CD4-positive, alpha-beta T cell treated with Interleukin-6 for 4 hours (primary cell): Measurements from ENCODE around the gene OSM.
A peak's percentile ranks its signal among the peaks of the same experiment; 100 is the strongest.

Experiments used
- DNase-seq: peaks from one replicate; pipeline ENCODE4 v3.0.0-alpha.2; 2020; ENCODE audit warnings: mixed read lengths

The OSM gene

DNA sequence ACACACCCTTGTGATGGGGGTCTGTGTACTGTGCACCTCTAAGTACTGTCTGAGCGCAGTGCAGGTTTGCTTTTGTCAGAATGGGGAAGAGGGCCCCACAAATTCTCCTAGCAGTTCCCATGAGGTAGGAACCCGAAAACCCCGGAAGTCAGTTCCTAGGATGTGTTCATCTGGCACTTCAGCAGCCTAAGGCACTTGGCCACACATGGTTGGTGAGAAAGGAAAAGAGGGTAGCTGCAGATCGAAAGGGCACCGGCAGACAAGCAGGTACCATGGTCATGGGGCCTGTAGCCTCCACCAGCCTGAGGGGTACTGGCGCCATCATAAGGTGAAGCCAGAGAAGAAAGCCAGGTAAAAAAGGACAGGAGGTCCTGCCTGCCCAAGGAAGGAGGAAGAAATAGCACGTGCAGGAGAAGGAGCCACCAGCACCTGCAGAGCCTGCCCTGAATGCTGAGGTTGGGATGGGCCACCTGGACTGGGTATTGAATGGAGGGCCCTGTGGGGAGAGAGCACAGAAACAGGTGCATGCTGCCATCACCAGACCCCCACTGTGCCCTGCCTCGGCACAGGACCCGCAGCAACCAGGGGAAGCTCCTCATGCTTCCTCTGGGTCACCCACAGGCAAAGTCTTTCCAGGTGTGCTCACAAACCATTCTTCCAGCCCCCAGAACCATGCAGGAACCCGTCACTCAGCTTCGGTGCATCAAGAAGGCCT is 30.8 kb upstream of the OSM start:
- no peak for DNase-seq

DNA sequence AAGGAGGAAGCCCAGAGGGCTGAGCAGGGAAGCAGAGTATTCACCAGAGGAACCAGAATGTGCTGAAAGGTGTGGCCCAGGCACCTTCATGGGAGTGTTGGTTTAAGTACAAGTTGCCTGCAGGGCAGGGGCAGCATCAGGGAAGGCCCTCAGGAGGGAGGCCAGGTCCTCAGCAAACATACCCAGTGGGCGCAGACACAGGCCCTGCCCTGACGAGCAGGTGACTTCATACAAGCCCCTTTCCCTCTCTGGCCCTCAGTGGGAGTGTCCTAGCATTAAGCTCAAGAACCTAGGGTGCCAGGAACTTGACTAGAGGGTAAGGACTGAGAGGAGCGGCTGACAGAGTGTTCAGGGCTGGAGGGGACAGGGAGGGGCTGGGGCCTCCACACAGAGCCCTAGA is 30.2 kb upstream of the OSM start:
- no peak for DNase-seq

DNA sequence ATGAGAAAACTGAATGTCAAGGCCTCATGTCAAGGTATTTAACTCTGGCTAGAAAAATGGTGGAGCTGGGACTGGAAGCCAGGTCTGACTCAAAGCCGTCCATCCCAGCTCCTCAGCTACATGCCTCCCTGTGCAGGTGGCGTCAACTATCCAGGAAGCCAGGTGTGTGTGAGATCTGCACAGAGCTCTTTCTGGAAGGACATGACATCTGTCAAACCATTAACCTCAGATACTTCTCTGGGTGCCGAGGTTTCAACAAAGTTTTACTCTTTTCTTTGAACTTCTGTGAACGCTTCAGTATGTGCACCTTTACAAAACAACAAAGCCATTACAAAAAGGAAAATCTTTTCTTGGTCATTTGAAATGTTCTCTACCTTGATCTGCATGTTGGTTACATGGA is 29.7 kb upstream of the OSM start:
- peak; percentile 40 for DNase-seq

DNA sequence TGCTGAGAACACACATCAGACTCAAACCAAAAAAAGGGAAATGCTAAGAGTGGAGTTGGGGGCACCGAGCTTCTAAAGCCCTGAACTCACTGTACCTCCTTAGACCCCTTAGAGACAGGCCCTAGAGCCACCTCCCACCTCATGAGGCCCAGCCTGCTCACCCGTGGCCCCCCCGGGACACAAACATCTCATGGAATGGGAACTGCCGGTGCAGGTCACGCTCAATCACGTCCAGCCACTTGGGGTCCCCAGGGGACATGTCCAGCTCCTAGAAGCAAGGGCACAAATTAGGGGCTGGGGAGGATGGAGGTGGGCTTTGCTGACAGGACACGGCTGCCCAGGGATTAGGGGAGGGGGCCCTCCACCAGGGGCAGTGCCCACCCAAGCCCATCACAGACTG is 28.9 kb upstream of the OSM start:
- DNase-seq: no peak

DNA sequence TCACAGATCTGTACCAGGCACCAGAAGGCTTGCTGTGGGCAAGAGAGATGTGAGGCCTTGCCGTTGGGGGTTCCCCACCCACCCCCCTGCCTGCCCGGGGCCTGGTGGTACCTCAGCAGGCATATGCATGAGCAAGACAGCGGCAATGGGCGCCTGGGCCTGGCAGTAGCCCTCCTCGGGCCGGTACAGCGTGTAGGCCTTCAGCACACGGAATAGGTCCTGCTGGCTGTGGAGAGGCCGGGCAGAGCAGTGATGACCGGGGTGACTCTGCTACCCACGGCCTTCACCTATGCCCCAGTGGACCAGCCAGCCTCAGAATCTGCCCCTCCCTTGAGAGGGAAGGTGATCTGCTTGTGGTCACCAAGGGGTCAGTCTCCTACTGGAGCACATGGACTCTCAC is 28.2 kb upstream of the OSM start:
- DNase-seq: no peak

DNA sequence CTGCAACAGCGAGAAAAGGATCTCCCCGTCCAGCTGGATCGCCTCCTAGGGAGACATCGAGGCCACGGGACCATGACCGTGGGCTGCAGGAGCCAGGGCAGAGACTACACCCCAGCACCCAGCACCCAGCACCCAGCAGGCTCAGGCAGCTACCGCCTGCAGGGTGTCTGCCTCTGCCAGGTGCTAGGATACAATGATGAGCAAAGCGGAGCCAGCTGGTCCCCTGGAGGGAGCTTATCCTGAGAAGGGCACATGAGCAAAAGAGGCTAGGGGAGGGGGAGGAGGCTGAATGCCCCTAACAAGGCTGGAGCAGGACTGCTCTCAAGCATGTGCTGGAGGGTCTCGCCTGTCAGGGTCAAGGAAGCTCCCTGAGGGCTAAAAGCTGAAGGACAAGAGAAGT is 27.4 kb upstream of the OSM start:
- no peak for DNase-seq

DNA sequence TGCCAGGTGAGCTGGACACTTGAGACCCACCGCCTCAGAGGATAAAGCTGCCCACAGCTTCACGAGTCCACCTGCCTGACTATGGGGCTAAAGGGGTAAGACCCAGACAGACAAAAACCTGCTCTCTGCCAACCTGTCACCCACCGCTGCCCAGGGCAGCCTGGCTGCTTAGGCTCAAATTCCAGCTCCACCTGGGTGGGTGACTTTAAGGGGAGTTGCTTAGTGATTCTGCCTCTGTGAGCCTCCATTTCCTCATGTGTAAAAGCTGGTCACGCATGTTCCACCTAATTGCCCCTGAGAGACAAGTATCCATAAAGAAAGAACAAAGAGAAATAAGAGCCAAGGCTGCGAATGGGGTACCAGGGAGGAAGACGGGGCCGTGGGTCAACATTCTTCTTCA is 26.4 kb upstream of the OSM start:
- no peak for DNase-seq

DNA sequence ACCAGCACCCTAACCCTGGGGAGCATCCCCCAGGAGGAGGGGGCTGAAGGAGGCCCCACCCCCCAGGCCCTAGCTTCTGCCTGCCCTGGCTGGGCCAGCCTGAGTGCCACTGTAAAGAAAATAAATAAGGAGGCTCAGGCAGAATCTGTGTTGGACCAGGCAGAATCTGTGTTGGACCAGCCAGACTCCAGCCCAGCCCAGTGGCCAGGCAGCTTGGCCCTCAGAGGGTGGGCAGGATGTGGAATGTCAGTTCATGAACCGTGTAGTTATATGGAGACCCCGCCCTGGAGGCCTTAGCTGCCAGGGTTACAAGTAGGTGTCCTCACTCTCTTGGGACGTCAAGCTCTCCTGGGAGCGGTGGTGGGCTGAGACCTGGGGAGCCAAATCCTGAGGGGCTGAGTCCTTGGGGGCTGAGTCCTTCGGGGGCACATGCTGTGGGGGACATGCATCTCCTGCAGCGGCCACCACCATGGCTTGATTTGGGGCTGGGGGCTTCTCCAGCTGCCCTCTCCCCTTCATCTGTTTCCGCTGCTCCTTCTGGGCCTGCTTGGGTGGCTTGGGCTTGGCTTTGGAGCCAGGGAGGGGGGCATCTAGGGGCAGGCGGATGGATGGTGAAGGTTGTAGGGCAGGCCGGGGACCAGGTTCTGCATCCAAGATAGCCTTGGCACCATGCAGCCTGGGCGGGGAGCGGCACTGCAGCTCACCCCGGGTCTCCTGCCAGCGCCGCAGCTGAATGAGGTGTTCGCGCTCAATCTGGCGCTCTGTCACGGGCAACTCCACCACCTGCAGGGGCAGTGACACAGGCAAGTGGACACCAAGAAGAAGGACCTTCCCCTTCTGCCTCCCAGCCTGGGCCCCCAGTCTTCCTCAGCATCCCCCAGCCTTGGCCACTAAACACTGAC is 25.7 kb upstream of the OSM start:
- no peak for DNase-seq

DNA sequence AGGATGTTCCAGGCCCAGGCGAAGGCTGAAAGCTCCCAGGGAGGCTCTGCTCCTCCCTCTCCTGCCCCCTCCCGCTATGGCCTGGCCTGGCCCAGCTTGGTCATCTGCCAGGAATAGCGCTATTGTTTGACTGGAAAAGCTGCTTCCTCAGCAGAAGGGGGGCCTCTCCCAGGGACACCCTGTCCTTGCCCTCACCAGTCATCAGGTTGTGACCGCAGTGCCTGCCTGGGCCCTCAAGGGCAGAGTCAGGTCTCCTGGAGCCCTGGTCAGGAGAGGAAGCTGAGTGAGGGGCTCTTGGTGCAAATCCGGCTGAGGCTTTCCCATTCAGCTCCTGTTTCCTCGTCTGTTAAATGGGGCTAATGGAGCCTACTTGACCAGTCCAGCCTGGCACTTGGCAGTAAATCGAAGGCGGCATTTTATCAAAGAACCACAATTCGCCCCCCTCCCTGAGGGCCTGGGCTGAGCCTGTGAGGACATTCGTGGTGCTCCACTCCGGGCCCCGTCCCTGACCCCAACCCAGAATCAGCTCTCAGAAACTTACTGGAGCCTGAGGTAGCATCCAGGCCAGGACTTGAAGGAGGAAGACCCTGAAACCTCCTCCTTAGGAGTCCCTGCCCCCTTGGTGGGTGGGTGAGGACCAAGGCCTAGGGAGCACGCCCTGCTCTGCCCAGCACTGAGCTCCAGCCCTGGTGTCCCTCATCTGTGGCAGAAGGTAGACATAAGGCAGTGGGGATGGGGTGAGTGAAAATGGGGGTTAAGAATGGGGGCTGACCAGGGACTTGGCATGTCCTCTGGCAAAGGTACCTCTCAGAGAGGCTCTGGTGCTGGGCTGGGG is 24.6 kb upstream of the OSM start:
- no peak for DNase-seq

DNA sequence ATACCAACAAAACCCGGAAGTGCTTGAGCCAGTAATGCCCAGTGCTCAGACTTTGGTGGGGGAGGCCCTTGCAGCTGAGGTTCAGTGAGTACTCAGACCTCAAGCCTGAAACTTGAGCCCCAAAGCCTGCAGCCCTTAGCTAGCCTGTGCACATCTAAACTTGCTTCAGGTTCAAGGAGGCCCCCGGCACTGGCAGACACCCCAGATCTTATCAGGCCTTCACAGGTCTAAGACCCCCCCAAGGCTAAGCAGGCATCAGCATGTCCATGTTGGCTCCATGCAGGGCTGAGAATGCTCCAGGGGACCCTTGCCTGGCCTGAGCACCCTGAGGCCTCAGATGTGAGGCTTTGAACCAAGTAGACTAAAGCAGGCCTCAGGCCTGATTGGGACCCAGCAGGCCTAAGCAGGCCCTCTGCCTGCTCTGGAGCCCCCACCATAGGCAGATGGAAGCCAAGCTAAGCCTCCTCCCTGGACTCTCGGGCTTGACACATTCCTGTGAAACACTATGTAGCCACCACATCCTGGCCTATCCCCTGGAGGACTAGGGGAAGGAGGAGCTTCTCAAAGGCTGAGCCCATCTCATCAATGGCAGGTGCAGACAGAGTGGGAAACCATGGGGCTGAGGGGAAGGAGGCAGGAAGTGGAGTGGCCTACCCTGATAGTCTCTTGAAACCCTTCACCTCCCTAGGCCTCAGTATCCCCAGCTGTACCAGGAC is 23.8 kb upstream of the OSM start:
- DNase-seq: peak; percentile 31

DNA sequence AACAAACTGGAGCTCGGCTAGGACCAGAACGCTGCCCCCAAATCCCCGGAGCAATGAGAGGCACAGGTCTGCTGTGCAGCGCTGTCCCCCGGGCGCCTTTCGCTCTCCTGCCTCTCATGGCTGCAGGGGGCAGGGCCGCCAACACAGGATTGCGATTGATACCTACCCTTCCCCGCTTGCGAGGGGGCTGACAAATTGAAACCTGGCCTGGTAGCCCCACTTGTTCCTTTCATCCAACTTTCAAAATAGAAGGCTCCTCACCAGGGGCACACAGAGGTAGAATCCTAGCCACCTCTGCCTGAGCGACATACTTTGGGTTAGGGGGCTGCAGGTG is 23.3 kb upstream of the OSM start:
- DNase-seq: no peak

DNA sequence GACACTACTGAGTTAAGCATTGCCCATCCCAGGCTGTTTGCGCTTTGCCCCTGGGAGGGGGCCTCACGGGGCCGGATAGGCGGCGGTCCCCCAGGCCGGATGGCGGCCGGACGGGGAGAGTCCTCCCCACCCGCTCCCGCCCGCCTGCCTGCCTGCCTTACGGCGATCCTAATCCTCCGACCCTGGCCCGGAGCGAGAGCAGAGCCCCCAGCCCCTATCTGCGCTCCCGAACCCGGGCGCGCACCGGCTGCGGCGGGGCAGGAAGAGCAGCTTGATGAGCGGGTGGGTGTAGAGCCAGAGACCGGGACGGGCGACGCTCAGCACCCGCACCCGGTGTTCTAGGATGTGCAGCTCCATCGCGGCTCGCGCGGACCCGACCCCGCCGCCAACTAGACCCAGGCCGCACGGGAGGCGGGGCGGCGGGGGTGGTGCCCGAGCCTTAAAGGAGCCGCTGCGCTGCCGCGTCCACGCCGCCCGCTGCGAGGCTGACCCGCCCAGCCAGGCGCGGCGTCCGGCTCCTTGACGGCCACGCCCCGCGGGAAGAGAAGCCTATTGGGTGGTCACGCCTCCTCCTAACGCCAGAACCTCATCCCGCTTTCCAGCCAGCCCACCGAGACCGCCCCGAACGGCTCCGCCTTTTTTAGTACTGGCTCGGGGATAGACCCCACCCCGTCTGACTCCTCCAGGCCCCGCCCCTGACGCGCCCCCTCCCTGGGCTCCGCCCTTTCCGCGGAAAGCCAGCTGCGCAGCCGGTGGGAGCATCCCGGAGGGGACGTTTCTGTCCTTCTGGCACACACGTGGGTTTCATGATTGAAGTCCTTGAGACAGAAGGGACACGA is 22.7 kb upstream of the OSM start, which contains the start of gene CASTOR1:
TSS of gene CASTOR1 (minus strand) at position 365 of the 839 bp plus-strand sequence. CDS start at position 357, 8 bp downstream.
- peak; percentile 96 for DNase-seq

DNA sequence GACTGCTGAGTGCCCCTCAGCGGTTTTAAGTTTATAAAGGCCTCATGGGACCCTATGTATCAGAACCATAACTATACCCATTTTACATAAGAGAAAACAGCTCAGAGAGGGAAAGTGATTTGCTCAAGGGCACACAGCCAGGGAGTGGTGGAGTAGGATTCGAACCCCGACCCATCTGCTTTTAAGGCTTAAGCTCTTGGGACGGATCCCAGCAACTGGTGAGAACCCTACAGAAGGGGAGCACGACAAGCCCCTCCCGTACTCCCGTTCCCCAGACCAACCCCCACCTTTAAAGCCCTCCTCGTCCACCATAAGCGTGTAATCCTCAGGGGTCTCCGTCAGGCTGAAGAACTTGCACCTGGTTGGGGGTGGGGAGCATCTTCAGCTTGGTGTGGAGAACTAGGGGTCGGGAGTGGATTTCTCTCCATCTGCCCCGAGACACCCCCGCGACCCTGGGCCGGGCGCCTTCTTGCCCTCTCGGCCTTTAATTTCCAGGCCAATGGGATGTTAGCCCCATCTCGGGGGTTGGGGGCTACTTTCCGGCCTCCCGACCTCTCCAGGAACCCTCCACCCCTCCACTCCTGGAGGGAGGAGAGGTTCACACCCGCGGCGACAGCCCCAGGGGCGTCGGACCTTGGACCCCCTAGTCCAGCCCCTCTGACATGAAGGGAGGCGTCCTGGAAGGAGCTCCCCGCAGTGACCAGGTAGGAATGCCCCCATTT is 21.9 kb upstream of the OSM start:
- DNase-seq: no peak

DNA sequence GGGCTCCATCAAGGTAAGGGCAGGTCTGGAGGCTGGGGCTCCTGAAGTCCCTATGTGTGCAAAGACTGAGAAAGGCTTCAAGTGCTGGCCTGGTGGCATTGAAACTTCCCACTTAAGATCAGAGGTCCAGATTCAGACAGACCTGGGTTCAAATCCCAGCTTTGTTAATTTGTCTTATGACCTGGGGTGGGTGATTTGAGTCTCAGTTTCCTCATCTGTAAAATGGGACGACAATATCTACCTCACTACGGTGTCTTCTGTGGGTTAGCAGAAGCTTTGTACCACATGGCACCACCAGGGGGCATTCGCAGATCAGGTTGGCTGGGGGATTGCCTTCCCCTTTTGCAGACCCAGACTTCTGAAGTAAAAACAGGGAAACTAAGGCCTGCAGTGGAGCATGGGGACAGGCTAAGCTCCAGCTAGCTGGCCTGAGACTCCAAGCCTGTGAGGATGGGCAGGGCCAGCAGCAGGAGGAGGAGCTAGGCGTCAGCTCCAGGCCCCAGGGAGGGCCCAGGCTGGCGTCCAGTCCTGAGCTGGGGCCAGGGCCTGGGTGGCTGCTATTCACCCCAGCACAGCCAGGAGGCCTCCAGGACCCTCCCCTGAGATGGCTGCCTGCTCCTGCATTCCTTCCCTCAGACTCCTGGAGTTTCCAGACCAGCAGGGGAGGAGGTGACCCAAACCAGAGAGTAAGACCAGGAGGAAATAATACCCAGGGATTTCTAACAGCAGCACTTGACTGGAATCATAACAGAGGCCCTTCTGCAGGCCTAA is 21.2 kb upstream of the OSM start:
- DNase-seq: peak; percentile 93

DNA sequence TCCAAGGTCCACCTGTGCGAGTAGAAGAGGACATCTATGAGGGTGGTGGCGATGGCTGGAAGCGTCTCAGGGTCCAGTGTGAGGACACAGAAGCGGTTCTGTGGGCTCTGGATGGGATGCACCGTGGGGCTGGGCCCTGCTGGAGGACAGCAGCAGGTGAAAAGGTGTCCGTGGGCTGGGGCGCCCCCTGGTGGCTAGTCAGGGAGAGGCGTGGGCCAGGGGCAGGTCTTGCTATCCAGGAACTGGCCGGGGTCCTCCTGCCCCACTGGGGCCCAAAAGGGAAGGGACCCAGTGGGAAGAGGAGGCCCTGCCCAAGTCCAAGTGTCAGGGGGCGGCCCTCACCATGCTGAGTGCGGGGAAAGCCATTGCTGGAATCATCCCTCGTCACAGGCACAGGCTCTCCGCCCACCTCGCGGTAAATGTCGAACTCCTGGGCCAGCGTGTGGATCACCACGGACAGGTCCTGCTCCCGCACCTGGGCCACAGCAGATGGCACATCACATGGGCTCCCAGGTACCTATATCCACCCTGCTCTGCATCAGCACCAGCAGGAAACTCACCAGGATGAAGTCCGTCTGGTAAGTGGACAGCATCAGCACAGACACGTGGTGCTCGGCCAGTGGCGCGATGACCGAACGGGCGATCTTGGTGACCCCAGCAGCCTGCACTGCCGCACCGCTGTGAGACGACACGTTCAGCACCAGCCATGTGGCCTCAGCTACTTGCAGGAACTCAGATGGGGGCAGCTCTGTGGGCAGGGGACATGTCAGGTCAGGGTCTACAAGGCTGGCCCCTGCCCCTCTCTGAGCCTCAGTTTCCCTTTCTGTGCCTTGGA is 20.4 kb upstream of the OSM start:
- DNase-seq: peak; percentile 91

DNA sequence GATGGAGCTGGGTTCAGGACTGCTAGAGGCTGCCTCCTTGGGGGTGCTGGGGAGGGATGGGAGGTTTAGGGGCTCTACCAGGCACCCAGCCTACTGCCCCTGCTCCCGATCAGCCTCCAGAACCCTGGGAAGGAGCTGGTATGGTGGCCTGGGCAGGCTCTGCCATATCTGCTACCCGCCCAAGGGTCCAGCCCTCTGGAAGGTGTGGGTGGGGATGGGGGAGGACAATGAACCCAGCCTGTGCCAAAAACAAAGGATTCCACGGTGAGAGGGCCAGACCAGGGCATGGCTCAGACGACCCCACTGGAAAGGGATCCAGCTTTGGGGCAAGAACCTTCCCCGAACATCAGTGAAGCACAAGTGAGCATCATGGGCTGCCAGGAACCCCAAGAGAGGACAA is 19.7 kb upstream of the OSM start:
- no peak for DNase-seq

DNA sequence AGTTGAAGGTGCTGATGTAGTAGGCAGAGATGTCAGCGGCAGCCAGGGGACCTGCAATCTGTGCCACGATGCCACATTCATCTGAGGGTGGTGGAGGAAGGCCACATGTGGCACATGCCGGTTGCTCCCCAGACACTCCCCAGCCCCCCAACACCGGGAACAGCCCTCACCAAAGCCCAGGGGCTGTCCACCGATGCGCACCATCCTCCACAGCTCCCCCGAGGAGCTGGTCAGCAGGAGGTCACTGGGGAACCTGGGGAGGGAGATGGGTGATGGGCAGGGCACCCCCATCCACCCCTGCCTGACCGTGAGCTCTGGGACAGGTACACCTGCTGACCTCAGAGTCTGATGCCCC is 19.2 kb upstream of the OSM start:
- no peak for DNase-seq

DNA sequence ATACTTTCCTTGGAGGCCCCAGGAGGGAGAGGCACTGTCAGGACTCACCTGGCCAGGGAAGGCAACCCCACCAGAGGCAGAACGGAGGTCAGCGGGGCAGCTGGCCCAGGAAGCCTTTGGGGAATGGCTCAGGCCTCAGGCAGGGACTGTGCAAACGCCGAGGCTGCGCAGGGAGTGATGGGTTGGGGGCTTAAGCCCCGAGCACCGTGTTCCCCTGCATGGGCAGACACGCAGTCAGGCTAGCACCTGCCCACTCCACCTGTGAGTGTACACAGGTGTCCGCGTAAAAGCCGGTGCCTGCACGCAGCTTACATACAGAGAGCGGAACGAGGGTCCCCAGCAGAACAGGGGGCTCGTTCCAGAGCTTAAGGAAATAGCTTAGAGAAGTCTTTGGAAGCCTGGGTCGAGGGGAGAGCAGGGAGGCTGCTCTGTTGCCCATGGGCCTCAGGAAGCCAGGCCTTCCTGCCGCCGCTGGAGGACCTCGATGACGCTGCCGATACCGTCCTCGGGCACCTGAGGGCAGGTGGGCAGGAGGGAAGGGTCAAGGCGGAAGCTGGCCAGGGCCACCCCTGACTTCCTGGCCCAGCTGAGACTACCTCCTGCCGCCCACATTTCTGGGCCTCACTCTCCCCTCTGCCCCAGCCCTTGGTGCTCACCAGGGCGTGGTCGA is 18.7 kb upstream of the OSM start:
- no peak for DNase-seq

DNA sequence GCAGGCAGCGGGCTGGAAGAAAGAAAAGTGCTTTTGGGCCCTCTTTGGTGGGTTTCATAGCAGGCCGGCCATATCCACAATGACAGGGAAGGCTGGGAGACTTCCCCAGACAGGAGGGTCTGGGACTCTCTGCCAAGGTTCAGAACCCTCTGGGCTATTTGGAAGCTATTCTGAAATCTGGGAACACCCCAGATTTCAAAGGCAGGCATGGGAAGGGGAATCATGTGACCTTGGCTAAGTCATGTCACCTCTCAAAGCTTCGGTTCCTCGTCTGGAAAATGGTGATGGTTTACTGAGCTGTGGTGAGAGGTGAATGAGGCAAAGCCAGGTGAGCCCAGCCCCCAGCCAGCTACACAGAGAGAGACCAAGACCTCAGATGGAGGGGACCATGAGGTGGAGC is 18.0 kb upstream of the OSM start:
- no peak for DNase-seq
